Trophoblast cell (in vitro differentiated cells and primary cell): Measurements from ENCODE around the gene BLNK.
"Not testable (repeated sequence)": the region's sequence is repeated elsewhere in the genome, so short reads cannot be mapped to it uniquely, and the experiment has no call there.

Source experiments
- DNase-seq, 2 donors: peaks; one replicate each; pipeline ENCODE4 v3.0.0-alpha.2; 2016
- H2AFZ ChIP-seq: 2 replicates; pipeline ENCODE4 v1.6.1; 2013; ENCODE audit warnings: low read length, moderate library complexity, mild to moderate bottlenecking; ENCODE audit not compliant: insufficient read depth, poor library complexity
- H2AK5ac ChIP-seq: 2 replicates; pipeline ENCODE4 v1.6.1; 2013; ENCODE audit warnings: mild to moderate bottlenecking, low read length
- H2BK120ac ChIP-seq: 2 replicates; pipeline ENCODE4 v1.6.1; 2013; ENCODE audit warnings: low read length, mild to moderate bottlenecking, moderate library complexity; ENCODE audit not compliant: insufficient read depth, poor library complexity
- H2BK12ac ChIP-seq: 2 replicates; pipeline ENCODE4 v1.6.1; 2013; ENCODE audit warnings: mild to moderate bottlenecking, low read length, moderate library complexity
- H2BK5ac ChIP-seq: 2 replicates; pipeline ENCODE4 v1.6.1; 2013; ENCODE audit warnings: low read length, low read depth, moderate library complexity, mild to moderate bottlenecking; ENCODE audit not compliant: poor library complexity
- H3K14ac ChIP-seq: 2 replicates; pipeline ENCODE4 v1.6.1; 2013; ENCODE audit warnings: mild to moderate bottlenecking, low read length
- H3K18ac ChIP-seq: 2 replicates; pipeline ENCODE4 v1.6.1; 2013; ENCODE audit warnings: mild to moderate bottlenecking, low read length
- H3K23ac ChIP-seq: 2 replicates; pipeline ENCODE4 v1.6.1; 2013; ENCODE audit warnings: low read length
- H3K27ac ChIP-seq: 2 replicates; pipeline ENCODE4 v1.5.1; 2013; ENCODE audit warnings: low read depth, mild to moderate bottlenecking, inconsistent platforms, low read length, moderate library complexity
- H3K27me3 ChIP-seq: 2 replicates; pipeline ENCODE4 v1.6.1; 2013; ENCODE audit warnings: inconsistent platforms, mild to moderate bottlenecking, low read length, moderate library complexity; ENCODE audit not compliant: insufficient read depth
- H3K36me3 ChIP-seq, 2 experiments: 1 replicate in 1 of 2; 2 replicates in 1 of 2; pipeline ENCODE4 v1.6.1; 2013; ENCODE audit warnings: low read length in 2 of 2, mild to moderate bottlenecking in 2 of 2, moderate library complexity in 1 of 2; ENCODE audit not compliant: insufficient read depth in 2 of 2, control insufficient read depth in 1 of 2
- H3K4ac ChIP-seq: 2 replicates; pipeline ENCODE4 v1.6.1; 2013; ENCODE audit warnings: low read depth, mild to moderate bottlenecking, low read length, moderate library complexity
- H3K4me1 ChIP-seq, 2 experiments: 1 replicate in 1 of 2; 2 replicates in 1 of 2; pipeline ENCODE4 v1.6.1; 2013; ENCODE audit warnings: low read length in 2 of 2, mild to moderate bottlenecking in 2 of 2, moderate library complexity in 1 of 2; ENCODE audit not compliant: insufficient read depth in 2 of 2, control insufficient read depth in 1 of 2
- H3K4me2 ChIP-seq: 2 replicates; pipeline ENCODE4 v1.6.1; 2013; ENCODE audit warnings: inconsistent platforms, mild to moderate bottlenecking, low read length, moderate library complexity
- H3K4me3 ChIP-seq: 2 replicates; pipeline ENCODE4 v1.5.1; 2013; ENCODE audit warnings: mild to moderate bottlenecking, low read depth, low read length, inconsistent platforms
- H3K79me1 ChIP-seq: one replicate; pipeline ENCODE4 v1.6.1; 2013; ENCODE audit warnings: low read length
- H3K79me2 ChIP-seq: 2 replicates; pipeline ENCODE4 v1.6.1; 2013; ENCODE audit warnings: low read length, mild to moderate bottlenecking; ENCODE audit not compliant: control insufficient read depth, insufficient read depth, poor library complexity
- H3K9ac ChIP-seq: 2 replicates; pipeline ENCODE4 v1.6.1; 2013; ENCODE audit warnings: mild to moderate bottlenecking, low read length
- H3K9me3 ChIP-seq: 2 replicates; pipeline ENCODE4 v1.6.1; 2013; ENCODE audit warnings: low read depth, mild to moderate bottlenecking, control low read depth, inconsistent platforms, low read length; ENCODE audit not compliant: insufficient read depth
- H4K12ac ChIP-seq: 2 replicates; pipeline ENCODE4 v1.6.1; 2013; ENCODE audit warnings: low read depth, mild to moderate bottlenecking, low read length, moderate library complexity
- H4K8ac ChIP-seq: 2 replicates; pipeline ENCODE4 v1.6.1; 2013; ENCODE audit warnings: low read depth, mild to moderate bottlenecking, low read length, moderate library complexity
- H4K91ac ChIP-seq: one replicate; pipeline ENCODE4 v1.6.1; 2013; ENCODE audit warnings: low read depth, mild to moderate bottlenecking, low read length, moderate library complexity
- WGBS: extraction: QIAGEN DNeasy Blood & Tissue Kit; methylation state at CpG from one replicate; pipeline ENCODE4 v1.1.7; 2013; ENCODE audit warnings: missing lambda C conversion rate; ENCODE audit not compliant: insufficient read length, insufficient coverage; ENCODE audit errors: extremely low coverage; 5-methylcytosine and 5-hydroxymethylcytosine counted together

Gene BLNK

GRCh38 chr10:96311180-96311715 lies 39.9 kb upstream of the BLNK start:
- no peak overlapping the region for H2AK5ac ChIP-seq
- H3K18ac ChIP-seq, result no peak overlapping the region
- peaks cover 1% of the 10 kb centered on the region for H3K79me2 ChIP-seq
- no peak overlapping the region for H3K23ac ChIP-seq
- no peaks in the 10 kb centered on the region for H3K9me3 ChIP-seq
- no peaks in the 10 kb centered on the region for H3K79me1 ChIP-seq
- no peaks in the 10 kb centered on the region for H3K4me1 ChIP-seq
- peak in 1 of 2 donors; percentile 25 for DNase-seq
- H3K36me3 ChIP-seq, result no peaks in the 10 kb centered on the region
- no peaks in the 10 kb centered on the region for H3K27me3 ChIP-seq
- H3K4me3 ChIP-seq, result no peak overlapping the region
- H4K12ac ChIP-seq, result no peak overlapping the region
- H3K27ac ChIP-seq, result no peak overlapping the region
- H3K4me2 ChIP-seq, result no peak overlapping the region
- H3K4ac ChIP-seq, result no peak overlapping the region
- WGBS, result no CpG with 5 or more reads among the region's 3 CpGs
- H2AFZ ChIP-seq, result no peak overlapping the region
- no peak overlapping the region for H3K14ac ChIP-seq
- H2BK12ac ChIP-seq, result no peak overlapping the region
- H3K9ac ChIP-seq, result no peak overlapping the region
- no peak overlapping the region for H4K91ac ChIP-seq
- no peak overlapping the region for H4K8ac ChIP-seq
- no peak overlapping the region for H2BK5ac ChIP-seq
- H2BK120ac ChIP-seq, result no peak overlapping the region

GRCh38 chr10:96310321-96310669 lies 38.9 kb upstream of the BLNK start:
- Histone ChIP-seq H3K4ac (peak overlapping the region; percentile 35), H3K79me2 (peaks cover 1% of the 10 kb centered on the region), H2BK5ac (no peak overlapping the region), H4K8ac (no peak overlapping the region), H2AFZ (no peak overlapping the region), H3K27ac (no peak overlapping the region), H3K4me3 (no peak overlapping the region), H3K4me2 (no peak overlapping the region), H3K14ac (no peak overlapping the region), H4K12ac (no peak overlapping the region), H3K27me3 (no peaks in the 10 kb centered on the region), H3K4me1 (no peaks in the 10 kb centered on the region), H3K79me1 (no peaks in the 10 kb centered on the region), H2AK5ac (no peak overlapping the region), H4K91ac (no peak overlapping the region), H3K18ac (no peak overlapping the region), H3K36me3 (no peaks in the 10 kb centered on the region), H3K9me3 (no peaks in the 10 kb centered on the region), H3K9ac (no peak overlapping the region), H2BK120ac (no peak overlapping the region), H3K23ac (no peak overlapping the region), H2BK12ac (peak overlapping the region; percentile 45)
- no CpG with 5 or more reads among the region's 1 CpG for WGBS
- no peak for DNase-seq

- no peak overlapping the region for H2BK5ac ChIP-seq
- no peaks in the 10 kb centered on the region for H3K79me1 ChIP-seq
- H2AFZ ChIP-seq, result no peak overlapping the region
- no peak overlapping the region for H3K18ac ChIP-seq
- no peak overlapping the region for H3K14ac ChIP-seq
- H3K4me3 ChIP-seq, result no peak overlapping the region
- no peak overlapping the region for H3K23ac ChIP-seq
- no peak overlapping the region for H3K4me2 ChIP-seq
- H2AK5ac ChIP-seq, result no peak overlapping the region
- no peak for DNase-seq
- no CpG with 5 or more reads among the region's 3 CpGs for WGBS
- no peak overlapping the region for H3K9ac ChIP-seq
- H4K8ac ChIP-seq, result no peak overlapping the region
- H3K4me1 ChIP-seq, result no peaks in the 10 kb centered on the region
- no peak overlapping the region for H4K91ac ChIP-seq
- no peak overlapping the region for H2BK120ac ChIP-seq
- no peaks in the 10 kb centered on the region for H3K9me3 ChIP-seq
- H3K4ac ChIP-seq, result no peak overlapping the region
- H4K12ac ChIP-seq, result no peak overlapping the region
- no peak overlapping the region for H2BK12ac ChIP-seq
- H3K36me3 ChIP-seq, result no peaks in the 10 kb centered on the region
- H3K79me2 ChIP-seq, result peaks cover under 1% of the 10 kb centered on the region
- H3K27me3 ChIP-seq, result no peaks in the 10 kb centered on the region
- H3K27ac ChIP-seq, result no peak overlapping the region
Measured at GRCh38 chr10:96309628-96310320, 38.4 kb upstream of the BLNK start.

- H3K27ac ChIP-seq, H3K23ac ChIP-seq, H3K36me3 ChIP-seq, H2AK5ac ChIP-seq, H4K12ac ChIP-seq, H3K4me2 ChIP-seq, H3K9me3 ChIP-seq, H3K14ac ChIP-seq, DNase-seq, H3K4ac ChIP-seq, H2BK5ac ChIP-seq, H3K9ac ChIP-seq, H3K79me2 ChIP-seq, H3K4me3 ChIP-seq, H2BK12ac ChIP-seq, H2AFZ ChIP-seq, H3K27me3 ChIP-seq, H4K91ac ChIP-seq, H3K79me1 ChIP-seq, H2BK120ac ChIP-seq, H3K18ac ChIP-seq, H3K4me1 ChIP-seq, H4K8ac ChIP-seq: not testable (repeated sequence)
- WGBS, result no CpG with 5 or more reads among the region's 4 CpGs
Measured at GRCh38 chr10:96308854-96309253, 37.5 kb upstream of the BLNK start.
